Inflammatory macrophage treated with lipopolysaccharide for 4 hours (primary cell): ENCODE data around the gene TAPT1.
"Not testable (repeated sequence)": the region's sequence is repeated elsewhere in the genome, so short reads cannot be mapped to it uniquely, and the experiment has no call there.

Experiments
- DNase-seq: peaks from one replicate; pipeline ENCODE4 v3.0.0-alpha.2; 2020

Gene TAPT1

GRCh38 chr4:16168710-16169388 is 57.4 kb downstream of the TAPT1 start:
- DNase-seq = no peak

GRCh38 chr4:16168144-16168543 is 58.1 kb downstream of the TAPT1 start:
- DNase-seq = no peak

GRCh38 chr4:16165931-16166330 is 60.3 kb downstream of the TAPT1 start:
- DNase-seq = no peak

- no peak for DNase-seq
These were observed 63.4 kb downstream of the TAPT1 start for GRCh38 chr4:16162891-16163290.

DNA sequence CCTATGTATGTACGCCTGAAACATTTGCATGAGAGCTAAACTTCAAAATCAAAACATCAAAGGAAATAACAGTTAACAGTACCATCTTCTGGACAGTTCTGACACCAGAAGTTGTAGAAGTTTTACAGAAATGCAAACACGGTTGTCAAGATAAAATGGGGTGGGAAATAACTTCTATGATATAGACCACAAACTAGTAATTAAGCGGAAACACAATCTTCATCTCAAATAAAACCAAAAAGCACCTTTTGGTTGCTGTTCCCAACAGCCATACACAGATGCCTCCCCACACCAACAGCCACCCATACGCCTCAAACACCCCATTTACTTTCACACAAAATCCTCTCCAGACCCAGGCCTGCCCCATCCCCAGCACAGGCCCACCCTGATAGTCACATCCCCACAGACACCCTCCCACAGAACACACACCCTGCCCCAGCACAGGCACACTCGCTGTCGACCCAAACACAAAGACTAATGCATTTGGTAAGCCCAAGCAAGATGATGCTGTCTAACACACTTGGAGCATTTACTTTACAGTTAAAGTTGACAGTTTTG is 64.3 kb downstream of the TAPT1 start:
- DNase-seq = no peak

- no peak for DNase-seq
These were observed 65.8 kb downstream of the TAPT1 start for GRCh38 chr4:16160457-16160856.

GRCh38 chr4:16159286-16159685 is 67.0 kb downstream of the TAPT1 start:
- DNase-seq = no peak

GRCh38 chr4:16158504-16158852 is 67.8 kb downstream of the TAPT1 start:
- DNase-seq = no peak

GRCh38 chr4:16157609-16158503 is 68.4 kb downstream of the TAPT1 start:
- DNase-seq = no peak

DNA sequence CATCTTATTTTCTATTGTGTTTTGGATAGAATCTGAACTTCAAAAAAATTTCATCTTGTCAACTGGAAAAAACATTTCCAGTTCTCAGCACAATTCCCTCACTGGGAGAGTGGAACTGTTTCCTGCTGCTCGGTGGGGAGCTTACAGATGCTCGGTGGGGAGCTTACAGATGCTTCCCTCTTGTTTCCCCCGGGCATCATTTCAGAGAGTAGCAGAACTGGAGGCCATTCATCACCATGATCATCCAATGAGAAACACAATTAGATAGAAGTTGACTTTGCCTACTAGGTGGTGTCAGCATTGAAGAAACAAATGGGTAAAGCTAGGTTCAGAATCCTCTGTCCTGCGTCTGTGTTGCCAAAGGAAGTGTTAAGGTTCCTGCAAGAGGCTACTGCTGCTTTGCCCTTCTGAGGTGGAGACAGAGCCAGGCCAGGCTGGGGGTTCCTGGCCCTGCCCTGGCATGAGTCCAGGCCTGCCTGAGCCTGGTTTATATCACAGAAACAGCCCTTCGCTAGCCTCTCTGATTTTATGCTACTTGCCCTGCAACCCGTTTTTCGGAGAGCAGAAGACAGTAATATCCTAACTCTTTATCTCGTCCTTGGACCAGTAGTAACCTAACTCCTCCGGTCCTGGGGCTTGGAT is 70.6 kb downstream of the TAPT1 start:
- no peak for DNase-seq

DNA sequence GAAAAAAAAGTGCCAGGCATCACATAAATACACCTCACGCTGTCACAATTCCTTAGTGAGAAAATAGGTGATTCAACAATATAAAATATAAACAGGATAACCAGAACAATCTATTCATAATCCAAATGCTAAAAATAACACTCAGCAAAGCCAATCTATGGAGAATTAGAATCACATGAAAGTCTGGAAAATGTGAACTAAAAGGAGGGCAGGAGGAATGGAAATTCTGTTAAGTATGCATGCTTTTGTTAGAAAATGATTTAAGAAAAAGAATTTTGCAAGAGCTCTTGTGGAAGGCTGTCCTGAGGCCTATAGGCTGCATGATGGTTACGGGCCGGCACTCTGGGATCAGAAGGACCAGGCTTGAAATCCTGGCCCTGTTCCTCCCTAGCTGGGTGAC is 71.8 kb downstream of the TAPT1 start:
- DNase-seq = no peak

GRCh38 chr4:16150716-16151115 is 75.6 kb downstream of the TAPT1 start:
- no peak for DNase-seq

- not testable (repeated sequence) for DNase-seq
These were observed 81.4 kb downstream of the TAPT1 start for GRCh38 chr4:16144913-16145312.

- no peak for DNase-seq
These were observed 83.5 kb downstream of the TAPT1 start for GRCh38 chr4:16142598-16143310.

DNA sequence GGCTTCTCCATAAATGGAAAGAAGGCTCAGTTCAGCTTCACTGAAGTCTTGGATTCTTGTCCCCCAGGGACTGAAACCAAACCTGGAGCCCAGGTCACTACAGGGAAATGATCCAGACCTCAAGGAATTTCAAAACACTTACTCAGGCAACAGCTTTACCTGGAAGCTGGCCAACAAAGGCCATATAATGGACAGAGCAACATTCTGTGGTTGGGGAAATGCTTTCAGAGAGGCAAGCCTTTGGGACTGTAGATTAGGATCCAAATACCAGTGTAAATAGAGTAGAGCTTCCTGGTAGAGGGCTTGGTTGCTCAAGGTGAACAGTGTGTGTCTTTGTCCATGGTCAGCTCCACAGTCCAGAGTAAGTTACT is 85.4 kb downstream of the TAPT1 start:
- DNase-seq = no peak

- DNase-seq = no peak
These were observed 85.9 kb downstream of the TAPT1 start for GRCh38 chr4:16140231-16140878.

- no peak for DNase-seq
These were observed 87.0 kb downstream of the TAPT1 start for GRCh38 chr4:16139066-16139945.

GRCh38 chr4:16136827-16137226 is 89.4 kb downstream of the TAPT1 start:
- no peak for DNase-seq

- DNase-seq = no peak
These were observed 90.0 kb downstream of the TAPT1 start for GRCh38 chr4:16136311-16136710.

- no peak for DNase-seq
These were observed 92.9 kb downstream of the TAPT1 start for GRCh38 chr4:16133406-16133805.

DNA sequence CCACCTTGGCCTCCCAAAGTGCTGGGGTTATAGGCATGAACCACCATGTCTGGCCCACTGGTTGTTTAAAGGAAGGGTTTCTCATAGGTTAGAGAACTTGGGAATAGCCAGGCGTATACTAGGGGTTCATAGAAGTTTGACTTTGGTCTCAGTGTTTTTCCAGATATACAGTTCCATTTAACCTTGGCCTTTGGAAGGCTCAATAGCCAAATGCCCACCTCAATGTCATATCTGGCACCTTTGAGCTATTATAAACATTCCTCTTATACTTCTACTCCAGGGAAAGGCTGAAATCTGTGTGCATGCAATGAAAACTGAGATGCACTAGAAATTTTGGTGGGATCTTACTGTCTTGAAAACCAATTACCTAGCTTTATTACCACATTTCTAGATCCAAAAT is 95.0 kb downstream of the TAPT1 start:
- DNase-seq = no peak
